CD4-positive, alpha-beta memory T cell (primary cell): ENCODE measurements around the gene HMHB1. TPM values are rescaled to one million over a fixed set of nuclear protein-coding genes. Genes with fewer than 3 reads are reported as not detected.

ENCODE experiments used
- CTCF ChIA-PET: fragments of 350-600 bp; sonication (Branson Sonifier 250); formaldehyde crosslinking; loops from one replicate; lab custom pipeline; 2021; ENCODE audit warnings: inconsistent platforms; ENCODE audit not compliant: partially characterized antibody; lab: Charles Lee
- POLR2A ChIA-PET: fragments of 350-600 bp; sonication (Branson Sonifier 250); formaldehyde crosslinking; loops from one replicate; lab custom pipeline; 2021; ENCODE audit not compliant: partially characterized antibody; lab: Charles Lee
- DNase-seq, 5 donors: peaks; one replicate each; pipeline versions ENCODE4 v3.0.0 to v3.0.0-alpha.2; 2020 to 2022; ENCODE audit warnings: mixed read lengths in 1 of 5
- H3K27ac ChIP-seq: one replicate; pipeline ENCODE4 v1.7.0; 2013; ENCODE audit warnings: low read depth, low read length
- H3K27me3 ChIP-seq: 2 replicates; pipeline ENCODE4 v1.7.0; 2013; ENCODE audit warnings: mild to moderate bottlenecking, low read length, moderate library complexity; ENCODE audit not compliant: insufficient read depth
- H3K36me3 ChIP-seq: 2 replicates; pipeline ENCODE4 v1.7.0; 2013; ENCODE audit warnings: mild to moderate bottlenecking, low read length, moderate library complexity; ENCODE audit not compliant: insufficient read depth
- H3K4me1 ChIP-seq: 2 replicates; pipeline ENCODE4 v1.7.0; 2013; ENCODE audit warnings: mild to moderate bottlenecking, low read length, moderate library complexity; ENCODE audit not compliant: insufficient read depth
- H3K4me3 ChIP-seq, 2 donors: one replicate each; pipeline ENCODE4 v1.7.0; 2013; ENCODE audit warnings: low read length in 2 of 2, mild to moderate bottlenecking in 1 of 2
- H3K9me3 ChIP-seq, 2 donors: one replicate each; pipeline ENCODE4 v1.7.0; 2013; ENCODE audit warnings: low read length in 2 of 2, control low read depth in 1 of 2; ENCODE audit not compliant: control insufficient read depth in 1 of 2
- H3K27ac Mint-ChIP-seq, 7 donors: one replicate each; pipeline ENCODE4 v1.8.0; 2020 to 2021; ENCODE audit warnings: mixed read lengths in 7 of 7, mild to moderate bottlenecking in 6 of 7, inconsistent platforms in 3 of 7, moderate library complexity in 3 of 7
- H3K27me3 Mint-ChIP-seq, 2 donors: one replicate each; pipeline ENCODE4 v1.8.0; 2020 to 2021; ENCODE audit warnings: mixed read lengths in 2 of 2
- H3K36me3 Mint-ChIP-seq, 2 donors: one replicate each; pipeline ENCODE4 v1.8.0; 2020 to 2021; ENCODE audit warnings: mixed read lengths in 2 of 2, inconsistent platforms in 1 of 2, mild to moderate bottlenecking in 1 of 2
- H3K4me1 Mint-ChIP-seq, 4 donors: one replicate each; pipeline ENCODE4 v1.8.0; 2020 to 2021; ENCODE audit warnings: mixed read lengths in 4 of 4, mild to moderate bottlenecking in 1 of 4
- H3K4me3 Mint-ChIP-seq, 8 donors: one replicate each; pipeline ENCODE4 v1.8.0; 2020 to 2021; ENCODE audit warnings: mixed read lengths in 8 of 8, mild to moderate bottlenecking in 7 of 8, moderate library complexity in 6 of 8, inconsistent platforms in 3 of 8
- H3K9me3 Mint-ChIP-seq, 8 donors: one replicate each; pipeline ENCODE4 v1.8.0; 2020 to 2021; ENCODE audit warnings: mixed read lengths in 8 of 8, mild to moderate bottlenecking in 5 of 8, inconsistent platforms in 3 of 8, moderate library complexity in 1 of 8
- intact Hi-C: fragments of 100-400 bp; cut with micrococcal nuclease; formaldehyde crosslinking; loops from one replicate; pipeline ENCODE4 v1.15.1; 2023
- polyA plus RNA-seq, 2 donors: library from polyadenylated mRNA; unstranded; fragments of 300-500 nt; fragmentation: Illumina TruSeq; gene quantifications; one replicate each; pipeline ENCODE4 v1.2.3, GENCODE V29; 2021
- total RNA-seq, 2 experiments: library from RNA; stranded (reverse); gene quantifications; one replicate each; pipeline ENCODE4 v1.2.3, GENCODE V29; 2021

The HMHB1 gene
- total and polyA plus RNA-seq, 4 experiments from 2014 or later, result not detected

DNA sequence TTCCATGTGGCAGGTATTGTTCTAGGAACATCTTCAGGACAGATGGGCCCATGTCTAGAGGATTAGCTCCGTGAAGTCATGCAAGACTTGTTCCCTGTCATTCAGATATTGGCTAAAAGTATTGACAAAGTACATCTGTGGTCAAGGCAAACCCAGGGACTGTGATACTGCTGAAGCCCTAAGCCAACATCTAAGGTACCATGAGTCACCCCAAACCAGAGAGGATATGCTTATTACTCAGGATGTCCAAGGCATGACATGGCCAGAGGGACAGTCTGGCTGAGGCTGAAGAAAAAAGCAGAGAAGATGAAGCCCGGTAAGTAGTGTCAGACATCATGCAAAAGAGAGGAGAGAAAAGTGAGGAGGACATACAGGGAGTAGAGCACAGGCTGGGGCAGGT, 31.0 kb downstream of the HMHB1 start:
- no peak for DNase-seq
- Histone ChIP-seq H3K36me3 (no peaks in the 10 kb centered on the region), H3K4me3 (no peak overlapping the region), H3K27me3 (no peaks in the 10 kb centered on the region), H3K27ac (no peak overlapping the region), H3K9me3 (no peaks in the 10 kb centered on the region), H3K4me1 (no peaks in the 10 kb centered on the region)
- CTCF ChIA-PET, result no interaction called here
- H3K4me1 Mint-ChIP-seq, result peaks cover 0 to 2% (median 0%) of the 10 kb centered on the region in 4 donors
- no peak overlapping the region for H3K27ac Mint-ChIP-seq
- no peaks in the 10 kb centered on the region for H3K36me3 Mint-ChIP-seq
- no peak overlapping the region for H3K4me3 Mint-ChIP-seq
- intact Hi-C loops, result no loop called here
- POLR2A ChIA-PET, result no interaction called here
- H3K9me3 Mint-ChIP-seq, result peaks cover 0 to under 1% (median 0%) of the 10 kb centered on the region in 8 donors
- peaks cover 0 to 5% of the 10 kb centered on the region in 2 donors for H3K27me3 Mint-ChIP-seq

DNA sequence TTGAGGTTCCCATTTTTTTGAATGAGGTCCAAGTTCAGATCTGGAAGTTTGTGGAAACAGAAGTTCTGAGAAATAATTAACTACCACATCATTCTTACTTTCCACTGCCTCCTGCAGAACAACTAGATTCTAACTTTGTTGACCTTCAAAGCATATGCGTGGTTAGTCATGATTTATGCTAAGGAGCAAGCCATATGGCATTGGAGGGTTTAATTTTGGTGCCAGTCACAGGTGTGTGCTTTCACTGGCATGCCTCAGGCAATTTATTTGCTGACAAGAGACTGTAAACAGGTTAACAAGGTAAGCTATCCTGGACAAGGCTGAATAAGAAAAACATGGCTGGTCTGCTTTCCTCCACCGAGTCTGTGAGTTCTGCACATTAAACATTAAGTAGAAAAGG, 31.5 kb downstream of the HMHB1 start:
- Mint-ChIP-seq H3K4me1 (peaks cover 0 to under 1% (median 0%) of the 10 kb centered on the region in 4 donors), H3K4me3 (no peak overlapping the region), H3K9me3 (peaks cover 0 to 2% (median 0%) of the 10 kb centered on the region in 8 donors), H3K36me3 (no peaks in the 10 kb centered on the region), H3K27ac (no peak overlapping the region), H3K27me3 (peaks cover 0 to 5% of the 10 kb centered on the region in 2 donors)
- no peaks in the 10 kb centered on the region for H3K36me3 ChIP-seq
- no peak overlapping the region for H3K4me3 ChIP-seq
- ChIA-PET CTCF (no interaction called here), POLR2A (no interaction called here)
- H3K4me1 ChIP-seq, result no peaks in the 10 kb centered on the region
- intact Hi-C loops, result no loop called here
- DNase-seq, result no peak
- no peaks in the 10 kb centered on the region for H3K27me3 ChIP-seq
- H3K27ac ChIP-seq, result no peak overlapping the region
- no peaks in the 10 kb centered on the region for H3K9me3 ChIP-seq

DNA sequence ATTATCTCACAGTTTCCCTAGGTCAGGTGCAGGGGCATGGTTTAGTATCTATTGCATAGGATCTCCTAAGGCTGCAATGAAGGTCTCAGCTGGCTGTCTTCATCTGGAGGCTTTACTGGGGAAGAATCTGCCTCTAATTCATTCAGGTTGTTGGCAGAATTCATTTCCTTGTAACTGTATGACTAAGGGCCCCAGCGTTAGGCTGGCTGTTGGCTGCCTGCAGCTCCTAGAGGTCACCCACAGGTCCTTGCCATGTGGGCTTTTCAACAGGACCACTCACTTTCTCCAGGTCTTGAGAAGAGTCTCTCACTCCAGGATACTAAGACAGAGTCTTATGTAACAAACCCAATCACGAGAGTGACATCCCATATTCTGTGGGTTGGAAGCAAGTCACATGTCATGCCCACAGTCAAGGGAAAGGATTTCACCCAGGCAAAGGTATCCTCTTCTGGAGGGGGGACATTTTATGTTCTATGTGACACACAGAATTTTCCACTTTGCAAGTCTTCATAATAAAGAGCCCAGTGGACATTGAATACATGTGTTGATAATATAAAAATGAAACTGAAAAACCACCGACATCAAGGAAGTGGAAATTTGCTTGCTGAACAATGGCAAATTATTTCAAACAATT, 38.2 kb downstream of the HMHB1 start:
- DNase-seq, result no peak
- ChIA-PET POLR2A (no interaction called here), CTCF (no interaction called here)
- intact Hi-C loops, result no loop called here
- Mint-ChIP-seq H3K27me3 (peaks cover 0 to 2% of the 10 kb centered on the region in 2 donors), H3K4me1 (peaks cover 0 to 6% (median 4%) of the 10 kb centered on the region in 4 donors), H3K9me3 (peaks cover 0 to 10% (median 2%) of the 10 kb centered on the region in 8 donors), H3K4me3 (peak overlapping the region in 7 of 8 donors; percentile 33 to 72 (median 57)), H3K36me3 (no peaks in the 10 kb centered on the region), H3K27ac (no peak overlapping the region)
- Histone ChIP-seq H3K27me3 (no peaks in the 10 kb centered on the region), H3K4me1 (peaks cover 6% of the 10 kb centered on the region), H3K4me3 (no peak overlapping the region), H3K27ac (no peak overlapping the region), H3K9me3 (no peaks in the 10 kb centered on the region), H3K36me3 (no peaks in the 10 kb centered on the region)

DNA sequence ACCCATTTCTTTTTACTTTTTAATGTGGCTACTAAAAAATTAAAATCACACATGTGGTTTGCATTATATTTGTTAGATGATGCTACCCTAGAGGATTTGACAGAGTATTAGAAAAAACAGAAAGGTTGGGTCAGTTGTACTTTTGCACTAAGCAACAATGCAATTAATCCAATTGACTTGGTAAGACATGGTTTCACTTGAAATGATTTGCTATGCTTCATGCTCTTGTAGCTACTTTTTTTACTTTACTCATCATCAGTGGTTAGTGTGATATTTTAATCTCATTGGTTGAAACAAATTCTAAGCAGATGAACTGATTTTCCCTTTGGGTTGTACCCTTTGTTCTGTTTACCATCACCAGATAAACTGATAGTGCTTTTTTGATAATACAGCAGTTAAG, 39.4 kb downstream of the HMHB1 start:
- no peaks in the 10 kb centered on the region for H3K27me3 ChIP-seq
- Mint-ChIP-seq H3K36me3 (no peaks in the 10 kb centered on the region), H3K4me1 (peaks cover 0 to 6% (median 4%) of the 10 kb centered on the region in 4 donors), H3K4me3 (no peak overlapping the region), H3K9me3 (peaks cover 0 to 10% (median 3%) of the 10 kb centered on the region in 8 donors), H3K27me3 (peaks cover 0 to 2% of the 10 kb centered on the region in 2 donors), H3K27ac (no peak overlapping the region)
- intact Hi-C loops, result no loop called here
- H3K36me3 ChIP-seq, result no peaks in the 10 kb centered on the region
- ChIA-PET POLR2A (no interaction called here), CTCF (no interaction called here)
- DNase-seq, result no peak
- no peaks in the 10 kb centered on the region for H3K9me3 ChIP-seq
- peaks cover 6% of the 10 kb centered on the region for H3K4me1 ChIP-seq
- H3K4me3 ChIP-seq, result no peak overlapping the region
- no peak overlapping the region for H3K27ac ChIP-seq

DNA sequence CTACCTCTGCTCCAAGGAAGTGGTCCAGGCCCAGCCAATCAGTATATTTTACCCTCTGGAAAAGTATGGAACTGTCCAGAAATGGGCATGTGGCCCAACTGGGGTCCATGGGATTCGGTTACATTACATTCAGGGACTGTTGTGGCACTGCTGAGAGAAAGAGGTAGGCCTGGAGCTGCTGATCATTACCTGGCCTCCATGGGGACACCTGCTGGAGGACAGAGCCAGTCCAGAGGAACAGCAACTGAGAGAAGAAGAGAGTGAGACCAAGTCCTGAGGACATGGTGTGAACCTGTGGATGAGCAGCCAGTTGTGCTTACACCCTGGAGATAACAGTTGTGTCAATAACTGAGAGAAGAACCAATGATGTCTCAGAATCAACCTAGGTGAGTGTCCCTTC, 48.2 kb downstream of the HMHB1 start:
- Histone ChIP-seq H3K36me3 (no peaks in the 10 kb centered on the region), H3K4me1 (no peaks in the 10 kb centered on the region), H3K9me3 (no peaks in the 10 kb centered on the region), H3K27ac (no peak overlapping the region), H3K4me3 (no peak overlapping the region), H3K27me3 (no peaks in the 10 kb centered on the region)
- DNase-seq, result no peak
- Mint-ChIP-seq H3K4me3 (no peak overlapping the region), H3K9me3 (peaks cover 0 to 8% (median under 1%) of the 10 kb centered on the region in 8 donors), H3K4me1 (no peaks in the 10 kb centered on the region), H3K36me3 (no peaks in the 10 kb centered on the region), H3K27ac (peak overlapping the region in 1 of 7 donors; percentile 3), H3K27me3 (no peaks in the 10 kb centered on the region)
- ChIA-PET POLR2A (no interaction called here), CTCF (interaction anchor here (0.7 kb wide), 1 partner anchor 511 kb away, joined by 4 read pairs; no protein-coding TSS in a partner anchor)
- intact Hi-C loops, result no loop called here

DNA sequence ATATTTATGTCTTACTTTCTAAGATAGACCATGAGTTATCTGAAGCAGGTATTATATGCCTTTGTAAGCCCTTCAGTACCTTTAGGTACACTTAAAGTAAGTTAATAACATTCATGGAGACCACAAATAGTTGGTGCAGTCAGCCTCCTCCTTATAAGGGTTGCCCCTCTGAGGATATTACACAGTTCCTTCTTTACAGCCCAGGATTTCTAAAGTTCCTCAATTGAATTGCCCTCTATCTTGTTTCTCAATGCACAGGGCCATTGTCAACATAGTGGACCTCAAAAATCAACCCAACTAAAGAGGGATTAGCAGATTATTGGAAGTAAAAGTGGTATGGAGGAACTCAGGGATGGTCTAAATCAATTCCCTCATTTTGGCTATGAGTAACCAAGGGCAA, 50.3 kb downstream of the HMHB1 start:
- intact Hi-C loops, result no loop called here

DNA sequence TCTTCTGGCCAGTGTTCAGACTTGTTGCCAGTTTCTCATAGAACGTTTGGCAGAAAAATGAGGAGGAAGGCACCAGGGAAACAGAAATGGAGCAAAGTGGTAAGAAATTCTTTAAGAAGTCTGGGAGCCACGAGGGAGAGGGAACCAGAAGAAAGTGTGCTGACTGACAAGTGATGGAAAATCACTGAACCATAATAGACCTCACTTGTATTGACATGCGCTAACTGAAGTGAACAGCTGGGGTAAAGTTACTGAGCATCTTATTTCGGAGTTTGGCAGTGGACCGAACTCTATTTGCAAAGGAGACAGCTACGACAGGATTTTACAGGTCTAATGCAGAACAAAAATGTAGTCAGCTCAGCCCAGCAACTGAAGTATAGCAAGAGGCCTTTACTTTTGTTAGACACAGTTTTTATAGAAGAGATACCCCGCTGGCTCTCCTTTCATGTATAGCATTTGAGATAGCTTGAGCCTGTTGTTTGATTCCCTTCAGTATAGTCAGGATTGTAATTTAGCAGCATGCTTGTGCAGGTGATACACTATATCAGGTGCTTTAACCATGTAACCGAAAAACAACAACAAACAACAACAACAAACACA, 53.6 kb downstream of the HMHB1 start:
- H3K27me3 Mint-ChIP-seq, result peaks cover 0 to 2% of the 10 kb centered on the region in 2 donors
- no peaks in the 10 kb centered on the region for H3K27me3 ChIP-seq
- H3K4me3 ChIP-seq, result no peak overlapping the region
- CTCF ChIA-PET, result no interaction called here
- POLR2A ChIA-PET, result no interaction called here
- intact Hi-C loops, result no loop called here
- H3K27ac ChIP-seq, result no peak overlapping the region
- no peak overlapping the region for H3K27ac Mint-ChIP-seq
- no peaks in the 10 kb centered on the region for H3K4me1 Mint-ChIP-seq
- DNase-seq, result no peak
- H3K4me1 ChIP-seq, result no peaks in the 10 kb centered on the region
- no peak overlapping the region for H3K4me3 Mint-ChIP-seq
- H3K9me3 ChIP-seq, result no peaks in the 10 kb centered on the region
- H3K9me3 Mint-ChIP-seq, result no peaks in the 10 kb centered on the region
- H3K36me3 Mint-ChIP-seq, result no peaks in the 10 kb centered on the region
- no peaks in the 10 kb centered on the region for H3K36me3 ChIP-seq

More for the DNA sequence above, 50.3 kb downstream of the HMHB1 start:
- ChIA-PET CTCF (no interaction called here), POLR2A (no interaction called here)
- H3K27me3 ChIP-seq, result no peaks in the 10 kb centered on the region
- no peaks in the 10 kb centered on the region for H3K36me3 ChIP-seq
- no peak overlapping the region for H3K4me3 Mint-ChIP-seq
- no peaks in the 10 kb centered on the region for H3K4me1 Mint-ChIP-seq
- no peak for DNase-seq
- no peaks in the 10 kb centered on the region for H3K4me1 ChIP-seq
- H3K27ac ChIP-seq, result no peak overlapping the region
- no peak overlapping the region for H3K4me3 ChIP-seq
- H3K9me3 ChIP-seq, result no peaks in the 10 kb centered on the region
- no peaks in the 10 kb centered on the region for H3K36me3 Mint-ChIP-seq
- no peaks in the 10 kb centered on the region for H3K27me3 Mint-ChIP-seq
- peaks cover 0 to 4% (median 0%) of the 10 kb centered on the region in 8 donors for H3K9me3 Mint-ChIP-seq
- H3K27ac Mint-ChIP-seq, result no peak overlapping the region
